ENCODE measurements around the gene APLN.

APLN gene

GRCh38 chrX:129696463-129697155, 41.9 kb upstream of the APLN start:
- no peak overlapping the region for H3K4me3 ChIP-seq (ENCODE audit: low read depth, low read length)
- TF ChIP-seq CTCF (IDR thresholded peaks at IDR 0.05; ENCODE audit: borderline replicate concordance, insufficient read depth, low read depth, low read length) = no peak

- TF ChIP-seq CTCF (IDR thresholded peaks at IDR 0.05; ENCODE audit: borderline replicate concordance, insufficient read depth, low read depth, low read length) = no peak
- no peak overlapping the region for H3K4me3 ChIP-seq (ENCODE audit: low read depth, low read length)
These were observed 41.2 kb upstream of the APLN start for GRCh38 chrX:129695937-129696336.

- TF ChIP-seq CTCF (IDR thresholded peaks at IDR 0.05; ENCODE audit: borderline replicate concordance, insufficient read depth, low read depth, low read length) = no peak
- no peak overlapping the region for H3K4me3 ChIP-seq (ENCODE audit: low read depth, low read length)
These were observed 40.8 kb upstream of the APLN start for GRCh38 chrX:129695535-129695934.

- TF ChIP-seq CTCF (IDR thresholded peaks at IDR 0.05; ENCODE audit: borderline replicate concordance, insufficient read depth, low read depth, low read length) = no peak
These were observed 40.0 kb upstream of the APLN start for GRCh38 chrX:129694805-129695204.

GRCh38 chrX:129693354-129693753, 38.6 kb upstream of the APLN start:
- no peak overlapping the region for H3K4me3 ChIP-seq (ENCODE audit: low read depth, low read length)
- no peak for TF ChIP-seq CTCF (IDR thresholded peaks at IDR 0.05; ENCODE audit: borderline replicate concordance, insufficient read depth, low read depth, low read length)

More at GRCh38 chrX:129694805-129695204, 40.0 kb upstream of the APLN start:
- no peak overlapping the region for H3K4me3 ChIP-seq (ENCODE audit: low read depth, low read length)

GRCh38 chrX:129690435-129690834, 35.7 kb upstream of the APLN start:
- no peak for TF ChIP-seq CTCF (IDR thresholded peaks at IDR 0.05; ENCODE audit: borderline replicate concordance, insufficient read depth, low read depth, low read length)
- H3K4me3 ChIP-seq (ENCODE audit: low read depth, low read length) = no peak overlapping the region

- TF ChIP-seq CTCF (IDR thresholded peaks at IDR 0.05; ENCODE audit: borderline replicate concordance, insufficient read depth, low read depth, low read length) = no peak
- no peak overlapping the region for H3K4me3 ChIP-seq (ENCODE audit: low read depth, low read length)
These were observed 35.0 kb upstream of the APLN start for GRCh38 chrX:129689796-129690195.

Data from GM12875 (cell line).